ENCODE results near the gene ACD.

ACD gene

GRCh38 chr16:67661101-67661761 is 1.2 kb upstream of the ACD start:
- peak; percentile 33 for DNase-seq

GRCh38 chr16:67660564-67661028 is 536 bp upstream of the ACD start, which contains the start of gene PARD6A:
Gene PARD6A (plus strand): TSS chr16:67660960. CDS start chr16:67661039, 79 bp downstream.
- peak; percentile 97 for DNase-seq

GRCh38 chr16:67658849-67659674 is 998 bp downstream of the ACD start:
- DNase-seq = no peak

- DNase-seq = no peak
Measured at GRCh38 chr16:67657751-67658518, 2.1 kb downstream of the ACD start.

GRCh38 chr16:67657017-67657608 is 2.9 kb downstream of the ACD start:
- DNase-seq = no peak

- DNase-seq = no peak
Measured at GRCh38 chr16:67656344-67657016, 3.6 kb downstream of the ACD start.

GRCh38 chr16:67655363-67655762 is 4.7 kb downstream of the ACD start:
- DNase-seq = no peak

GRCh38 chr16:67654403-67654911 is 5.6 kb downstream of the ACD start:
- DNase-seq = no peak

- no peak for DNase-seq
Measured at GRCh38 chr16:67653789-67654402, 6.2 kb downstream of the ACD start.

- no peak for DNase-seq
Measured at GRCh38 chr16:67653128-67653788, 6.8 kb downstream of the ACD start.

GRCh38 chr16:67652578-67653127 is 7.4 kb downstream of the ACD start:
- no peak for DNase-seq

GRCh38 chr16:67651847-67652246 is 8.2 kb downstream of the ACD start:
- no peak for DNase-seq

- no peak for DNase-seq
Measured at GRCh38 chr16:67651039-67651438, 9.0 kb downstream of the ACD start.

- no peak for DNase-seq
Measured at GRCh38 chr16:67650023-67650422, 10.0 kb downstream of the ACD start.

GRCh38 chr16:67649494-67649931 is 10.5 kb downstream of the ACD start:
- no peak for DNase-seq

GRCh38 chr16:67648764-67649407 is 11.2 kb downstream of the ACD start:
- no peak for DNase-seq

- no peak for DNase-seq
Measured at GRCh38 chr16:67648088-67648763, 11.8 kb downstream of the ACD start.

GRCh38 chr16:67647681-67648080 is 12.4 kb downstream of the ACD start:
- DNase-seq = no peak

- no peak for DNase-seq
Measured at GRCh38 chr16:67647111-67647651, 12.9 kb downstream of the ACD start.

All from hematopoietic multipotent progenitor cell treated with erythropoietin and hydrocortisone succinate and interleukin-3 and kit ligand, for 8 days (in vitro differentiated cells).